HCT116 (cell line): ENCODE measurements around the gene TTLL10. TPM values are rescaled to one million over a fixed set of nuclear protein-coding genes. Genes with fewer than 3 reads are reported as not detected.

Experiments
- ATAC-seq: fragments of 200-7000 bp; cut with Tn5 transposase; 2 replicates; pipeline ENCODE4 v1.9.1; 2020; ENCODE audit warnings: mild to moderate bottlenecking, moderate library complexity
- BruUV-seq: library from RNA; stranded (reverse); fragments of 400-500 nt; replicated peaks from 2 replicates; lab custom pipeline; 2021; lab: Mats Ljungman, UMichigan
- CTCF ChIA-PET: fragments of 300-600 bp; sonication (Branson Sonifier 250); formaldehyde crosslinking; loops from one replicate; lab custom pipeline; 2021; ENCODE audit warnings: antibody characterized with exemption; lab: Charles Lee
- POLR2A ChIA-PET: fragments of 300-600, 350-600 bp; sonication (Branson Sonifier 250); formaldehyde crosslinking; loops from one replicate; lab custom pipeline; 2021; ENCODE audit warnings: antibody characterized with exemption; lab: Charles Lee
- RAD21 ChIA-PET, 2 experiments: fragments of 300-600 bp; sonication (Branson Sonifier 250); formaldehyde crosslinking; loops; one replicate each; lab custom pipeline; 2023; ENCODE audit warnings: low total read pairs in 2 of 2; ENCODE audit not compliant: uncharacterized antibody in 2 of 2, unreplicated experiment in 2 of 2, low non-redundant PET in 1 of 2; lab: Charles Lee
- DNase-seq: peaks from one replicate; pipeline ENCODE4 v3.0.0-alpha.2; 2010; ENCODE audit warnings: low read depth, low spot score
- H2AFZ ChIP-seq: fragments of 200-600 bp; shearing (Covaris generic), sonication (generic); 2 replicates; pipeline ENCODE4 v1.6.1; 2017; ENCODE audit warnings: low read depth, mixed run types, mixed read lengths, antibody characterized with exemption, low read length; ENCODE audit not compliant: poor library complexity, severe bottlenecking
- H3K27ac ChIP-seq: 2 replicates; pipeline ENCODE4 v1.5.1; 2012; ENCODE audit warnings: low read depth, low read length
- H3K27me3 ChIP-seq: fragments of 200-600 bp; sonication (generic); 2 replicates; pipeline ENCODE4 v1.6.1; 2016; ENCODE audit warnings: mixed run types, low read length, mixed read lengths; ENCODE audit not compliant: insufficient read depth
- H3K36me3 ChIP-seq, 2 experiments: fragments of 200-500 bp in 1 of 2; fragments of 200-600 bp in 1 of 2; sonication (Bioruptor generic) in 1 of 2; sonication (generic) in 1 of 2; 2 replicates each; pipeline versions ENCODE4 v1.5.1 to v1.6.1; 2014 to 2016; ENCODE audit warnings: low read length in 2 of 2, inconsistent platforms in 1 of 2, mixed read lengths in 1 of 2, mixed run types in 1 of 2; ENCODE audit not compliant: insufficient read depth in 2 of 2, control insufficient read depth in 1 of 2
- H3K4me1 ChIP-seq, 2 experiments: fragments of 200-600 bp in 1 of 2; sonication (generic) in 1 of 2; 2 replicates each; pipeline versions ENCODE4 v1.5.1 to v1.6.1; 2012 to 2017; ENCODE audit warnings: low read length in 2 of 2, inconsistent platforms in 1 of 2, mild to moderate bottlenecking in 1 of 2, mixed read lengths in 1 of 2, mixed run types in 1 of 2, moderate library complexity in 1 of 2; ENCODE audit not compliant: insufficient read depth in 2 of 2, control insufficient read depth in 1 of 2
- H3K4me2 ChIP-seq: fragments of 200-600 bp; sonication (generic); 2 replicates; pipeline ENCODE4 v1.6.1; 2017; ENCODE audit warnings: mixed run types, low read length, mixed read lengths
- H3K4me3 ChIP-seq, 2 experiments: fragments of 200-600 bp in 1 of 2; sonication (generic) in 1 of 2; replicated peaks in 1 of 2; 2 replicates each; pipeline ENCODE4 v1.5.1; 2011 to 2016; ENCODE audit warnings: low read length in 2 of 2, control low read depth in 1 of 2, low read depth in 1 of 2, mild to moderate bottlenecking in 1 of 2, mixed read lengths in 1 of 2, mixed run types in 1 of 2
- H3K79me2 ChIP-seq: fragments of 200-600 bp; sonication (generic); 2 replicates; pipeline ENCODE4 v1.6.1; 2017; ENCODE audit warnings: mild to moderate bottlenecking, mixed run types, low read length, moderate library complexity, mixed read lengths; ENCODE audit not compliant: insufficient read depth
- H3K9ac ChIP-seq: fragments of 200-600 bp; sonication (generic); 2 replicates; pipeline ENCODE4 v1.6.1; 2016; ENCODE audit warnings: low read length, mixed read lengths
- H3K9me2 ChIP-seq: fragments of 200-600 bp; sonication (generic), shearing (Covaris generic); 2 replicates; pipeline ENCODE4 v1.6.1; 2017; ENCODE audit warnings: mixed run types, mild to moderate bottlenecking, moderate library complexity; ENCODE audit not compliant: insufficient read depth
- H3K9me3 ChIP-seq, 2 experiments: fragments of 200-500 bp in 1 of 2; fragments of 200-600 bp in 1 of 2; sonication (Bioruptor generic) in 1 of 2; sonication (generic) in 1 of 2; 2 replicates each; pipeline ENCODE4 v1.6.1; 2014 to 2017; ENCODE audit warnings: low read length in 2 of 2, mixed read lengths in 2 of 2, inconsistent platforms in 1 of 2, low read depth in 1 of 2, mild to moderate bottlenecking in 1 of 2, mixed run types in 1 of 2, moderate library complexity in 1 of 2; ENCODE audit not compliant: control insufficient read depth in 1 of 2, insufficient read depth in 1 of 2
- H4K20me1 ChIP-seq: fragments of 200-600 bp; sonication (generic), shearing (Covaris generic); 2 replicates; pipeline ENCODE4 v1.6.1; 2017; ENCODE audit warnings: mixed run types, mild to moderate bottlenecking, moderate library complexity; ENCODE audit not compliant: insufficient read depth
- ATF3 ChIP-seq: IDR thresholded peaks from 2 replicates; pipeline ENCODE4 v1.6.1; 2012
- CBX3 ChIP-seq: IDR thresholded peaks from 2 replicates; pipeline ENCODE4 v1.6.1; 2012; ENCODE audit warnings: low read depth
- ELF1 ChIP-seq: IDR thresholded peaks from 2 replicates; pipeline ENCODE4 v1.6.1; 2012; ENCODE audit warnings: low read depth, borderline replicate concordance
- FOSL1 ChIP-seq: IDR thresholded peaks from 2 replicates; pipeline ENCODE4 v1.6.1; 2012; ENCODE audit warnings: low read depth
- JUND ChIP-seq: IDR thresholded peaks from 2 replicates; pipeline ENCODE4 v1.6.1; 2012
- MAX ChIP-seq: IDR thresholded peaks from 2 replicates; pipeline ENCODE4 v1.6.1; 2012
- SIN3A ChIP-seq: IDR thresholded peaks from 2 replicates; pipeline ENCODE4 v1.6.1; 2012; ENCODE audit warnings: low read depth
- SRF ChIP-seq: IDR thresholded peaks from 2 replicates; pipeline ENCODE4 v1.6.1; 2012; ENCODE audit warnings: low read depth
- TCF7L2 ChIP-seq: IDR thresholded peaks from 2 replicates; pipeline ENCODE4 v1.7.0; 2011; ENCODE audit warnings: borderline replicate concordance, inconsistent platforms; ENCODE audit not compliant: insufficient read depth, insufficient read length; ENCODE audit errors: extremely low read depth
- YY1 ChIP-seq: IDR thresholded peaks from 2 replicates; pipeline ENCODE4 v1.6.1; 2011; ENCODE audit warnings: low read length, low read depth, moderate library complexity, mild to moderate bottlenecking; ENCODE audit not compliant: insufficient replicate concordance; ENCODE audit errors: extremely low read depth
- ZFX ChIP-seq: fragments of 450-650 bp; IDR thresholded peaks from 2 replicates; pipeline ENCODE4 v1.6.1; 2017
- ZNF274 ChIP-seq: fragments of 200-500 bp; sonication (Bioruptor generic); IDR thresholded peaks from 2 replicates; pipeline ENCODE4 v1.6.1; 2014; ENCODE audit warnings: mild to moderate bottlenecking, low read depth, low read length, inconsistent platforms
- intact Hi-C: fragments of 100-400 bp; cut with micrococcal nuclease; formaldehyde crosslinking; loops from 2 replicates; pipeline ENCODE4 v1.10.0; 2022
- total RNA-seq: library from RNA; stranded (reverse); gene quantifications from one replicate; pipeline ENCODE4 v1.2.1, GENCODE V29; 2021; ENCODE audit not compliant: unreplicated experiment
- TF ChIP-seq, protein P1 (sequence below): IDR thresholded peaks from 2 replicates; pipeline ENCODE4 v1.6.1; 2011; ENCODE audit warnings: mild to moderate bottlenecking, low read length, moderate library complexity; ENCODE audit not compliant: insufficient replicate concordance; ENCODE audit errors: extremely low read depth
- TF ChIP-seq, protein P2 (sequence below), 3 experiments: fragments of 200-600 bp in 1 of 3; sonication (generic) in 1 of 3; IDR thresholded peaks in 2 of 3; conservative IDR thresholded peaks in 1 of 3; 2 replicates each; pipeline ENCODE4 v1.5.1; 2012 to 2017; ENCODE audit warnings: low read depth in 2 of 3, low read length in 2 of 3, antibody characterized with exemption in 1 of 3, borderline replicate concordance in 1 of 3, control low read depth in 1 of 3, mild to moderate bottlenecking in 1 of 3, mixed read lengths in 1 of 3, mixed run types in 1 of 3, moderate library complexity in 1 of 3; ENCODE audit not compliant: insufficient read depth in 1 of 3

Gene TTLL10
- total RNA-seq, 1 experiment from 2014 or later: 0.10 TPM

DNA sequence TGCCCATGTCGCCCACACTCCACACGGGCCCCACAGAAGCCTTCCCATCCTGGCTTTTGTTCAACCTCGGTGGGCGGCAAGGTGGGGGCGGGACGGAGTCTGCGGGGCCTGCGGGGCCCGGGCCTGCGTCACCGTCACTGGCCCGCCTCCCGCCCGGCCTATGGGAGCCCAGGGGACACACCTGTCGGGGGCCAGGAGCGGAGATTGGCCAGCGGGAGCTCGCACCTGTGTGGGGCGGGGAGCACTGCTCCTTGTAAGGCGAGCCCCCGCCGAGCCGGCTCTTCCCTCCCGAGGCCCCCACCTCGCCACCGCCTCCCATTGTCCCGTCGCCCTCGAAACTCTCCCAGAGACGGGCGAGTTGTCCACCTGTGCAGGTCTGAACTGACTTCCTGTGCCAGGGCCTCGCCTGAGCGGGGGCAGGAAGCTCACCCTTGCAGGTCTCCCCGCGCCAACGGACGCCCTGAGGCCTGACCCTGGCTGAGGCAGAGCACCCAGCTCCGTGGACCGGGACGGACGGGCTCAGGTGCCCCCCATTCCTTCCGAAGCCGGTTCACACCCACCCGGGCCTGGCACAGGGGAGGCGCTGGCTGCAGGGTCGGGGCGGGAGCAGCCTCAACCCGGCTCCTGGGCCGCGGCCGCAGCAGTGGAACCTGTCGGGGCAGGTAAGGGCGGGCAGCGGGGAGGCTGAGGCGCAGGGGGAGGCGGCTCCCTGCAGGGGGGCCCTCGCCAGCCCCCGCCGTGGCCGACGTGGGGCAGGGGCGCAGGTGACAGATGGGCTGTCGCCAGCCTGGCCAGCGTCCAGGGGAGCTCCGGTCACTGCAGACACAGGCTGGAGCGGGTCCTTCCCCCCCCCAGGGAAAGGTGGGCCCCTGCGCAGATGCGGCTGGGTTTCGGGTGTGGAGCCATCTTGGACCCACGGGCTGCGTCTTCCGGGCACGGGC is 10.8 kb upstream of the TTLL10 start (continued):
- TF ChIP-seq, protein P1, sequence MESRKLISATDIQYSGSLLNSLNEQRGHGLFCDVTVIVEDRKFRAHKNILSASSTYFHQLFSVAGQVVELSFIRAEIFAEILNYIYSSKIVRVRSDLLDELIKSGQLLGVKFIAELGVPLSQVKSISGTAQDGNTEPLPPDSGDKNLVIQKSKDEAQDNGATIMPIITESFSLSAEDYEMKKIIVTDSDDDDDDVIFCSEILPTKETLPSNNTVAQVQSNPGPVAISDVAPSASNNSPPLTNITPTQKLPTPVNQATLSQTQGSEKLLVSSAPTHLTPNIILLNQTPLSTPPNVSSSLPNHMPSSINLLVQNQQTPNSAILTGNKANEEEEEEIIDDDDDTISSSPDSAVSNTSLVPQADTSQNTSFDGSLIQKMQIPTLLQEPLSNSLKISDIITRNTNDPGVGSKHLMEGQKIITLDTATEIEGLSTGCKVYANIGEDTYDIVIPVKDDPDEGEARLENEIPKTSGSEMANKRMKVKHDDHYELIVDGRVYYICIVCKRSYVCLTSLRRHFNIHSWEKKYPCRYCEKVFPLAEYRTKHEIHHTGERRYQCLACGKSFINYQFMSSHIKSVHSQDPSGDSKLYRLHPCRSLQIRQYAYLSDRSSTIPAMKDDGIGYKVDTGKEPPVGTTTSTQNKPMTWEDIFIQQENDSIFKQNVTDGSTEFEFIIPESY: no peak
- TF ChIP-seq SRF (no peak), ZNF274 (no peak)

DNA sequence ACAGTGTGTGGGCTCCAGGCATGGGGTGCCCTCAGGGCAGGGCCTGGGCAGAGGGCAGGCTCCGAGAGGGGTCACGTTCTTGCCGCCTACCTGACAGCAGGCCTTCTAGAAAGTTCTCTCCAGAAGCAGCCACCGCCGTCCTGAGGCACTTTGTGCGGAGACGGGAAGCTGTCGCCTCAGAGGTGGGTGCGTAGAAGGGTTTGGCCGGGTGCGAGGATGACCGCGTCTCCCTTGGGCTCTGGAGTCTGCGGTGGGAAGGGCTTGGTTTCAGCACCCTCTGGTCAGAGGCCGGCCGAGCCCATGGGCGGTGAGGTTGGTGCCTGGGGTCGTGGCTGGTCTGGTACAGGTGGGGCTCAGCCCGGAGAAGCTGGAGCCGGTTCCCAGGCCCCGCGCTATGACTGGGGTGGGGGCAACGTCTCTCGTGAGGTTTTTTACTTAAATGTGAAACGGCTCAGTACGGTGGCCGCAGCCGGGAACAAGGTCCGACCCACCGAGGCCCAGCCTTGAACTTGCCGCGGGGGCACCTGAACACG is 10.1 kb upstream of the TTLL10 start:
- ATAC-seq: peak; percentile 4; the same call in 1 of the 2 replicates
- ChIA-PET POLR2A (interaction anchor here (0.6 to 1.7 kb wide), 4 partner anchors 12 to 143 kb away, joined by 3 to 5 read pairs (median 4); partner anchors contain the start of gene RNF223), RAD21 (interaction anchor here in 1 of 2 experiments (1.2 kb wide), 1 partner anchor 41 kb away, joined by 3 read pairs; no protein-coding TSS in a partner anchor), CTCF (no interaction called here)
- TF ChIP-seq, protein P2, sequence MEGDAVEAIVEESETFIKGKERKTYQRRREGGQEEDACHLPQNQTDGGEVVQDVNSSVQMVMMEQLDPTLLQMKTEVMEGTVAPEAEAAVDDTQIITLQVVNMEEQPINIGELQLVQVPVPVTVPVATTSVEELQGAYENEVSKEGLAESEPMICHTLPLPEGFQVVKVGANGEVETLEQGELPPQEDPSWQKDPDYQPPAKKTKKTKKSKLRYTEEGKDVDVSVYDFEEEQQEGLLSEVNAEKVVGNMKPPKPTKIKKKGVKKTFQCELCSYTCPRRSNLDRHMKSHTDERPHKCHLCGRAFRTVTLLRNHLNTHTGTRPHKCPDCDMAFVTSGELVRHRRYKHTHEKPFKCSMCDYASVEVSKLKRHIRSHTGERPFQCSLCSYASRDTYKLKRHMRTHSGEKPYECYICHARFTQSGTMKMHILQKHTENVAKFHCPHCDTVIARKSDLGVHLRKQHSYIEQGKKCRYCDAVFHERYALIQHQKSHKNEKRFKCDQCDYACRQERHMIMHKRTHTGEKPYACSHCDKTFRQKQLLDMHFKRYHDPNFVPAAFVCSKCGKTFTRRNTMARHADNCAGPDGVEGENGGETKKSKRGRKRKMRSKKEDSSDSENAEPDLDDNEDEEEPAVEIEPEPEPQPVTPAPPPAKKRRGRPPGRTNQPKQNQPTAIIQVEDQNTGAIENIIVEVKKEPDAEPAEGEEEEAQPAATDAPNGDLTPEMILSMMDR (IDR thresholded peaks at IDR 0.05 in 2 of 3, conservative IDR thresholded peaks at IDR 0.05 in 1 of 3; ENCODE audit: borderline replicate concordance in 1 of 3, insufficient read depth in 1 of 3, low read depth in 2 of 3, low read length in 2 of 3): no peak
- TF ChIP-seq ATF3 (no peak), ZFX (no peak), MAX (no peak), ZNF274 (no peak), SIN3A (no peak), CBX3 (no peak), FOSL1 (no peak), JUND (no peak), ELF1 (no peak), TCF7L2 (no peak), YY1 (no peak), SRF (no peak)
- no peaks in the 10 kb centered on the region for H3K9me3 ChIP-seq
- intact Hi-C loops: loop anchor here (1.0 to 5.0 kb wide), 2 partner anchors 44 to 67 kb away; partner anchors contain the start of gene TNFRSF18
- peaks cover 56% of the 10 kb centered on the region for H3K79me2 ChIP-seq
- peak overlapping the region; percentile 98 for H3K27ac ChIP-seq
- no peak overlapping the region for H2AFZ ChIP-seq
- H3K4me1 ChIP-seq: peaks cover 19 to 43% of the 10 kb centered on the region in 2 experiments
- no peaks in the 10 kb centered on the region for H3K9me2 ChIP-seq
- H4K20me1 ChIP-seq: no peaks in the 10 kb centered on the region
- DNase-seq: no peak
- no peaks in the 10 kb centered on the region for H3K36me3 ChIP-seq
- H3K9ac ChIP-seq: peak overlapping the region; percentile 96
- H3K4me3 ChIP-seq: peak overlapping the region; percentile 88 to 97
- H3K27me3 ChIP-seq: no peaks in the 10 kb centered on the region
- H3K4me2 ChIP-seq: peak overlapping the region; percentile 93
- no TSS peak for BruUV-seq
